ENCODE data around the gene MPC1L.

- TF ChIP-seq CTCF (IDR thresholded peaks at IDR 0.05 in 2 of 3, conservative IDR thresholded peaks at IDR 0.05 in 1 of 3; ENCODE audit: insufficient read depth in 2 of 3, low read depth in 1 of 3, low read length in 3 of 3) (no peak), SETDB1 (IDR thresholded peaks at IDR 0.05; ENCODE audit: low read length) (no peak), PATZ1 (CRISPR knock-in tag; IDR thresholded peaks at IDR 0.05; ENCODE audit: borderline replicate concordance) (no peak), POLR2A (conservative IDR thresholded peaks at IDR 0.05) (no peak), USF1 (CRISPR knock-in tag; IDR thresholded peaks at IDR 0.05) (no peak), UBTF (IDR thresholded peaks at IDR 0.05; ENCODE audit: borderline replicate concordance in 1 of 2, low read depth in 2 of 2, low read length in 2 of 2) (no peak), CEBPB (tag; IDR thresholded peaks at IDR 0.05) (no peak), EP300 (IDR thresholded peaks at IDR 0.05; ENCODE audit: low read length) (no peak), POLR2AphosphoS5 (IDR thresholded peaks at IDR 0.05; ENCODE audit: control insufficient read depth, insufficient read depth, low read depth, low read length) (no peak)
Observed at GRCh38 chrX:40615976-40616375, 7.3 kb upstream of the MPC1L start.
